Measurements from ENCODE around the gene DDX1. TPM values are rescaled to one million over a fixed set of nuclear protein-coding genes. Genes with fewer than 3 reads are reported as not detected.
A peak's percentile ranks its signal among the peaks of the same experiment; 100 is the strongest.

Gene DDX1
- total RNA-seq, 1 donor: 120 TPM

GRCh38 chr2:15570104-15570503, 21.6 kb upstream of the DDX1 start:
- TF ChIP-seq CTCF (IDR thresholded peaks at IDR 0.05; ENCODE audit: insufficient read depth, low read depth, low read length): no peak
- no peak for DNase-seq (ENCODE audit: low read depth)
- H3K4me3 ChIP-seq (ENCODE audit: low read depth, low read length): no peak overlapping the region

GRCh38 chr2:15571729-15572128, 19.9 kb upstream of the DDX1 start:
- no peak for DNase-seq (ENCODE audit: low read depth)
- no peak overlapping the region for H3K4me3 ChIP-seq (ENCODE audit: low read depth, low read length)
- TF ChIP-seq CTCF (IDR thresholded peaks at IDR 0.05; ENCODE audit: insufficient read depth, low read depth, low read length): no peak

GRCh38 chr2:15577071-15577735, 14.5 kb upstream of the DDX1 start:
- H3K4me3 ChIP-seq (ENCODE audit: low read depth, low read length): no peak overlapping the region
- peak; percentile 93 for TF ChIP-seq CTCF (IDR thresholded peaks at IDR 0.05; ENCODE audit: insufficient read depth, low read depth, low read length)
- peak; percentile 82 for DNase-seq (ENCODE audit: low read depth)

GRCh38 chr2:15579641-15580040, 12.0 kb upstream of the DDX1 start:
- DNase-seq (ENCODE audit: low read depth): no peak
- no peak for TF ChIP-seq CTCF (IDR thresholded peaks at IDR 0.05; ENCODE audit: insufficient read depth, low read depth, low read length)
- H3K4me3 ChIP-seq (ENCODE audit: low read depth, low read length): no peak overlapping the region

- no peak for DNase-seq (ENCODE audit: low read depth)
- TF ChIP-seq CTCF (IDR thresholded peaks at IDR 0.05; ENCODE audit: insufficient read depth, low read depth, low read length): no peak
- H3K4me3 ChIP-seq (ENCODE audit: low read depth, low read length): no peak overlapping the region
Measured at GRCh38 chr2:15580451-15580850, 11.2 kb upstream of the DDX1 start.

GRCh38 chr2:15582710-15583357, 8.8 kb upstream of the DDX1 start:
- peak; percentile 19 for DNase-seq (ENCODE audit: low read depth)
- no peak overlapping the region for H3K4me3 ChIP-seq (ENCODE audit: low read depth, low read length)
- no peak for TF ChIP-seq CTCF (IDR thresholded peaks at IDR 0.05; ENCODE audit: insufficient read depth, low read depth, low read length)
